Anterior cingulate cortex (tissue), 58 donors: ENCODE measurements around the gene POM121L12.

ENCODE experiments used
- DNase-seq, 58 donors: peaks; one replicate each; lab custom pipeline; 2025; lab: John Stamatoyannopoulos, UW

The POM121L12 gene

GRCh38 chr7:53035499-53036412, at the start of gene POM121L12:
TSS of gene POM121L12 (plus strand) at chr7:53035633. CDS start at chr7:53035672, 39 bp downstream.
- DNase-seq, result peak in 1 of 58 donors; percentile 10

GRCh38 chr7:52992001-52992400, 43.4 kb upstream of the POM121L12 start:
- DNase-seq, result peak in 1 of 58 donors; percentile 21

- no peak for DNase-seq
These were observed 42.8 kb upstream of the POM121L12 start for GRCh38 chr7:52992479-52993162.

- DNase-seq, result no peak
These were observed 39.8 kb upstream of the POM121L12 start for GRCh38 chr7:52995676-52996075.

GRCh38 chr7:53001221-53001620, 34.2 kb upstream of the POM121L12 start:
- no peak for DNase-seq

GRCh38 chr7:53002389-53002788, 33.0 kb upstream of the POM121L12 start:
- no peak for DNase-seq

- no peak for DNase-seq
These were observed 31.6 kb upstream of the POM121L12 start for GRCh38 chr7:53003653-53004445.

GRCh38 chr7:53013925-53014324, 21.5 kb upstream of the POM121L12 start:
- DNase-seq, result no peak

GRCh38 chr7:53015463-53015862, 20.0 kb upstream of the POM121L12 start:
- no peak for DNase-seq

GRCh38 chr7:53022893-53023292, 12.5 kb upstream of the POM121L12 start:
- DNase-seq, result no peak

GRCh38 chr7:53048638-53049037, 13.2 kb downstream of the POM121L12 start:
- no peak for DNase-seq

- DNase-seq, result no peak
These were observed 15.0 kb downstream of the POM121L12 start for GRCh38 chr7:53050433-53050832.

GRCh38 chr7:53059591-53059990, 24.2 kb downstream of the POM121L12 start:
- no peak for DNase-seq

GRCh38 chr7:53060066-53060465, 24.6 kb downstream of the POM121L12 start:
- no peak for DNase-seq

GRCh38 chr7:53062796-53063195, 27.4 kb downstream of the POM121L12 start:
- DNase-seq, result peak in 1 of 58 donors; percentile 57

GRCh38 chr7:53068673-53069072, 33.2 kb downstream of the POM121L12 start:
- no peak for DNase-seq

GRCh38 chr7:53070883-53071282, 35.5 kb downstream of the POM121L12 start:
- no peak for DNase-seq
